ENCODE results near the gene AKAP13.

AKAP13 gene

GRCh38 chr15:85700767-85701166, 320.4 kb downstream of the AKAP13 start:
- H4K20me1 ChIP-seq (ENCODE audit: low read depth, low read length), result no peaks in the 10 kb centered on the region

GRCh38 chr15:85702321-85703101, 322.1 kb downstream of the AKAP13 start:
- Histone ChIP-seq H2AFZ (ENCODE audit: low read depth, low read length, severe bottlenecking) (no peak overlapping the region), H3F3A (ENCODE audit: insufficient read depth) (peaks cover 75% of the 10 kb centered on the region), H3K9me2 (replicated peaks; ENCODE audit: insufficient read depth, low read length) (no peaks in the 10 kb centered on the region), H3K9me3 (ENCODE audit: insufficient read depth, low read length) (no peaks in the 10 kb centered on the region), H3K27ac (ENCODE audit: low read depth, low read length) (peak overlapping the region; percentile 96), H3K4me2 (ENCODE audit: low read depth, low read length, poor library complexity, severe bottlenecking) (peak overlapping the region; percentile 90), H3K36me3 (ENCODE audit: low read length) (peaks cover 2% of the 10 kb centered on the region; the same call in 1 of the 2 replicates), H4K20me1 (ENCODE audit: low read depth, low read length) (no peaks in the 10 kb centered on the region), H3K27me3 (ENCODE audit: low read length) (no peaks in the 10 kb centered on the region), H3K9ac (ENCODE audit: low read length) (peak overlapping the region; percentile 58), H3K79me2 (ENCODE audit: insufficient read depth, low read length) (peaks cover 60% of the 10 kb centered on the region), H3K4me3 (ENCODE audit: insufficient read depth, low read length, poor library complexity, severe bottlenecking) (peak overlapping the region; percentile 26)
- no peak for TF ChIP-seq EZH2phosphoT487 (conservative IDR thresholded peaks at IDR 0.05; ENCODE audit: low read length)
- TF ChIP-seq CTCF (IDR thresholded peaks at IDR 0.05; ENCODE audit: insufficient read depth, low read length, poor library complexity, severe bottlenecking), result no peak

More at GRCh38 chr15:85700767-85701166, 320.4 kb downstream of the AKAP13 start:
- Histone ChIP-seq H3K4me2 (ENCODE audit: low read depth, low read length, poor library complexity, severe bottlenecking) (peak overlapping the region; percentile 90), H3K36me3 (ENCODE audit: low read length) (peaks cover 10% of the 10 kb centered on the region; the same call in 1 of the 2 replicates), H3K4me3 (ENCODE audit: insufficient read depth, low read length, poor library complexity, severe bottlenecking) (peak overlapping the region; percentile 36), H3K79me2 (ENCODE audit: insufficient read depth, low read length) (peaks cover 47% of the 10 kb centered on the region), H3K27me3 (ENCODE audit: low read length) (no peaks in the 10 kb centered on the region), H3K9me2 (replicated peaks; ENCODE audit: insufficient read depth, low read length) (no peaks in the 10 kb centered on the region), H3F3A (ENCODE audit: insufficient read depth) (peaks cover 72% of the 10 kb centered on the region), H2AFZ (ENCODE audit: low read depth, low read length, severe bottlenecking) (no peak overlapping the region), H3K9ac (ENCODE audit: low read length) (peak overlapping the region; percentile 48), H3K27ac (ENCODE audit: low read depth, low read length) (peak overlapping the region; percentile 96), H3K9me3 (ENCODE audit: insufficient read depth, low read length) (no peaks in the 10 kb centered on the region)
- TF ChIP-seq EZH2phosphoT487 (conservative IDR thresholded peaks at IDR 0.05; ENCODE audit: low read length) (no peak), CTCF (IDR thresholded peaks at IDR 0.05; ENCODE audit: insufficient read depth, low read length, poor library complexity, severe bottlenecking) (no peak)

- no peaks in the 10 kb centered on the region for H3K27me3 ChIP-seq (ENCODE audit: low read length)
- H4K20me1 ChIP-seq (ENCODE audit: low read depth, low read length), result no peaks in the 10 kb centered on the region
- H3K9me2 ChIP-seq (replicated peaks; ENCODE audit: insufficient read depth, low read length), result no peaks in the 10 kb centered on the region
- H3K9ac ChIP-seq (ENCODE audit: low read length), result peak overlapping the region; percentile 46
- H3F3A ChIP-seq (ENCODE audit: insufficient read depth), result peaks cover 76% of the 10 kb centered on the region
- H2AFZ ChIP-seq (ENCODE audit: low read depth, low read length, severe bottlenecking), result no peak overlapping the region
- H3K4me3 ChIP-seq (ENCODE audit: insufficient read depth, low read length, poor library complexity, severe bottlenecking), result peak overlapping the region; percentile 24
- H3K4me2 ChIP-seq (ENCODE audit: low read depth, low read length, poor library complexity, severe bottlenecking), result peak overlapping the region; percentile 90
- peaks cover 12% of the 10 kb centered on the region for H3K36me3 ChIP-seq (ENCODE audit: low read length)
- peak overlapping the region; percentile 96 for H3K27ac ChIP-seq (ENCODE audit: low read depth, low read length)
- H3K9me3 ChIP-seq (ENCODE audit: insufficient read depth, low read length), result no peaks in the 10 kb centered on the region
- TF ChIP-seq CTCF (IDR thresholded peaks at IDR 0.05; ENCODE audit: insufficient read depth, low read length, poor library complexity, severe bottlenecking), result no peak
- no peak for TF ChIP-seq EZH2phosphoT487 (conservative IDR thresholded peaks at IDR 0.05; ENCODE audit: low read length)
- H3K79me2 ChIP-seq (ENCODE audit: insufficient read depth, low read length), result peaks cover 68% of the 10 kb centered on the region
These were observed 323.7 kb downstream of the AKAP13 start for GRCh38 chr15:85704066-85704465.

Measured in SU-DHL-6 (cell line).